Suppressor macrophage treated with lipopolysaccharide for 4 hours (primary cell): ENCODE results near the gene KMT5B.

Source experiments
- DNase-seq: peaks from one replicate; pipeline ENCODE4 v3.0.0-alpha.2; 2020

The KMT5B gene

DNA sequence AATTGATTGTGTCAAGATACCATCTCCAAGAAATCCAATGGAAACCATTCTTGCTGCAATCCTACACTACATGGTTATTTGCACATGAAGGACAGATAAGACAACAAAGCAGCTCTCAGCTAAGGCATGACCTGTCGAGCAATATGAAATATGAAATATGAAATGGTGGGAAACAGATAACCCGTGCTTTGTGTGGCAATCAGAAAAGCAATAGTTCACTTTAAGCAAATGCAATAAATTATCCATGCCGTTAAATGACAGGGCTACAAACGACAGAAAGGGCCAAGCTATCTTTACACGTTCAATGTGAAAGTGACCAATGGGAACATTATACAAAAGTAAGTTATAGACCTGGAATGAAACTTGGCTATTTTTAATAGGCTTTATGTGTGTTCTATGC, 35.2 kb downstream of the KMT5B start:
- no peak for DNase-seq

DNA sequence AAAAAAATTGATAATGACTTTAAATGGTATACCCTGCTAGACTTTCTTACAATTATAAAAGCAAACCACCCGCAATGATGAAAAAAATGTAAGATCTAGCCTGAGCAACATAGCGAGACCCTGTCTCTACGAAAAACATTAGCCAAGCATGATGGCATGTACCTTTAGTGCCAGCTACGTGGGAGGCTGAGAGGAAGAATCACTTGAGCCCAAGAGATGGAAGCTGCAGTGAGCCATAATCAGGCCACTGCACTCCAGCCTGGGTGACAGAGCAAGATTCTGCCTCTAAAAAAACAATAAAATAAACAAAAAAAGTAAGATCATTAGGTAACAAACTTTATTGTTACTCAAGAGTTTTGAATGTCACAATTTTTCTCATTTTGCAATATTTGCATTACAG, 39.2 kb downstream of the KMT5B start:
- DNase-seq: no peak

DNA sequence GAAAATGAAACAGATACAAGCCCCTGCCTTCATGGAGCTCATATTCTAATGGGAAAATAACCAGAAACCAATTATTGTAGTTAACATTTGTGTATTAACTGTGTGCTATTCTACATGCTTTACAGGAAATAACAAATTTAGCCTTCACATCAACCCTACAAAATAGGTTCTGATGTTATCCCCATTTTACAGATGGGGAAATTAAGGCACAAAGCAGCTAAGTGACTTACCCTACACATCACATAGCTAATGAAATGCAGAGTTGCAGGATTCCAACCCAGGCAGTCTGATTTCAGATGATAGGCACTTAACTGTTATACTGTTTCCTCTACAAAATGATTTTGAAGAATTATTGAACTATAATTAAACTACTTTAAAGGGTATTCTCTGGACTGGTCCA, 43.7 kb downstream of the KMT5B start:
- DNase-seq: no peak

DNA sequence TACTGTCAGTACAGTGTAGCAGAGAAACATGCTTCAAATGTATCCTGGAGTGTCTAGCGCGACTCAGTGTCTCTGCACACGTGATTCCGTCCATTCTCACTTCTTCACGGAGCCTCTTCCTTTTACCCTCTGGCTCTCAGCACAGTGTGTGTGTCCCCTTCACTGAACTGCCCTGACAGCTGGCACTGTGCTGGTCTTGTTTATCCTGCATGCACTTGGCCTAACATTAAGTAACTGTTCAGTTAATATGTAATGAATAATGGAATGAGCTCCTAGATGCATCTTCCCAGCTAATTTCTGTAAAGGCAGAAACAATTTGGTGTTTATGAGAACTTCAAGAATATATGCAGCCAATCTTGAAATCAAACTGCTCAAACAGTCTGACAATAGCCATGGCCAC, 44.4 kb downstream of the KMT5B start:
- no peak for DNase-seq

DNA sequence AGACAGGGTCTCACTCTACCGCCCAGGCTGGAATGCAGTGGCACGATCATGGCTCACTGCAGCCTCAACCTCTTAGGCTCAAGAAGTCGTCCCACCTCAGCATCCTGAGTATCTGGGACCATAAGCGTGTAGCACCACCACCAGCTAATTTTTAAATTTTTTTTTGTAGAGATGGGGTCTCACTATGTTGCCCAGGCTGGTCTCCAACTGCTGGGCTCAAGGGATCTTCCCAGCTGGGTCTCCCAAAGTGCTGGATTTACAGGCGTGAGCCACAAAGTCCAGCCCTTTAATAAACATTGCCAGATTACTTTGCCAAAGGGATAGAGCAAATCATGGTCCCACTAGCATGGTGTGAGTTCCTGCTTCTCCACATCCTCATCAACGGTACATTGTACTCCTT, 45.6 kb downstream of the KMT5B start:
- DNase-seq: no peak

DNA sequence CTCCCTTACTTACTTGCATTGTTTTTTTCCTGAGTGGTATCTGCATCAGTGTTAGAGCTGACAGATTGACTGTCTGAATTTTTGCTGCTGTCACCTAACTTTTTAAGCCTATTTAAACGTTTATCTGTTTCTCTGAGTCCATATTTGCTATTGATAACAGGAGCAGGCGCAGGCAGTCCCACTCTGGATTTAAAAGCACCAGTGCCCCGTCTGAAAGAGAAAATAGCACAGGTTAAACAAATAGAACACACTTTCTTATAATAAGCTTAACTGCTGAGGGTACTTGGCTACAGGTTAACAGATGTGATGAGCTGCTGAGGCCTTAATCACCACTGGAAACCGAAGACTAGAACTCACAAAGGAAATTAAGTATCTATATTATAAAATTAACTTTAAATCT, 46.1 kb downstream of the KMT5B start:
- no peak for DNase-seq

DNA sequence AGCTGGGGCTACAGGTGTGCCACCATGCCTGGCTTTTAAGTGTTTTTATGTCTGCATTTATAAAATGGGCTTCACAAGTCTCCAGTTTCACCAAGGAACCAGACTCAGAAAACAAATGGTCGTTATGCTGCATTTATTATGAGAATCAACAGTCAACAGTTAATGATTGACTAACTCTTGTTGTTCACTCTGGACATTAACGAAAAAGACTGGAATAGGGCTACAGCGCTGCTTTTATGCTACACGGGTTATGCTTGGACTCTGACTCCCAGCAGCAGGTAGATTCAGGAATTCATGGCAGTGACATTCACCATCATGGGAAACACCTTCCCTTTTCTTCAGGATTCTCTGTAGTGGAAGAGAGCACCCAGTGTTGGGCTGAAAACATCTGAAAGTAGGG, 47.5 kb downstream of the KMT5B start:
- DNase-seq: no peak

DNA sequence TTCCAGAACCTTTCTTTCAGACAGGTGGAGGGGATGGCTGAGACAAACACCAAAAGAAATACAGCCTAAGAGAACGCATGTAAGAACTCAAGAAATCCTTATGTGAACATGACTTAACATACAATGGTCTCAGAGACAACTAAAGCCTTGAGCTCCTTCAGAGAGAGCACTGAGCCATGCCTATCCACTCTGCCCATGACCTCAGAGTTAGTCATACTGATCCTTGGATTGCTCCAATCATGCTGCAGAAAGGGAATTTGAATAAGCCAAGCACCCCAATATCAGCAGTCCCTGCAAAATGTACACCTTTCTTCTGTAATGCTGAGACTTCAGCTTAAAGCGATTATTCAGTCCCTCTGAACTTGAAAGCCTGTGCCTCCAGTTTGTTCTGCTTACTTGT, 48.7 kb downstream of the KMT5B start:
- no peak for DNase-seq

DNA sequence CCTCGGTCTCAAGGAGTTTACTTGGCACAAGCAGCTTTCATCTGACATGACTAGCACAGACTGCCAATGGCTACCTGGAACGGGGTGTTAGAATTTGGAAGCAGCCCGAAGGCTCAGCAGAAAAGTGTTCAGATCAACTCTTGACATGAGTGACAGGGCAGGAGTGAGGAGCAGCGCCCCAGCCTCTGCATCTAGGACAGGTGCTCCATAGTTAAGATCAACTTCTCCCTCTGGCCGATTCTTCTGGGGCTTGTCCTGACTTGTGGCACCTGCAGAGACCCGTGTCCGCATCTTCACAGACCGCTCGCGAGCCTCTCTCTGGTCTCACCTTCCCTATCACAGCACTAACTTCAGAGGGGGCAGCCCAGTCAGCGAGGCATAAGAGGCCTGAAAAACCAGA, 49.4 kb downstream of the KMT5B start:
- DNase-seq: no peak

DNA sequence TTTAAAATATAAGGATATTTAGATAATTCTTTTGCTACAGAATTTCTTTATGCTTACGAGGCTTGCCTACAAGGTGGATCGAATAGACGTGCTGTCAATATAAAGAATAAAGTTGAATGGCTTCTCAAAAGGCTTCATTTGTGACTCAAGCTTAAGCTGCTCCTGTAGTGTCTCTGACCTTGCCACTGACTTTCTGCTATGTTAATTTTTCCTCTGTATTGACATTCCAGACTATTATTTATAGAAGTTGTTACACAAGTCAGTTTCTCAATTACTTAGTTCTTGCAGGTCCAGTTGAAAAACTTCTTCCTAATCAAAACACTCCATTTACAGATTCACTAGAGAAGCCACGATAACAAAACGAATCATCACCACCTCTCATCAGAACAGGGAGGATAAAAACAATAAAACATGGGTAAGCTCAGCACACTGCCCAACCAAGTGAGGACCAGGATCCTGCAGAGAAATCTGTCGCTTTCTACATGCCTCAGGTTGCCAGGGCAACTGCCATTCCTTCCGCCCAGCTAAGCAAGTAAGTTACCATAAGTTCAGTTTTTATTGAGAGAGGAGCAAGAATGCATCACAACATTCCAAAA, 52.9 kb downstream of the KMT5B start:
- DNase-seq: no peak

DNA sequence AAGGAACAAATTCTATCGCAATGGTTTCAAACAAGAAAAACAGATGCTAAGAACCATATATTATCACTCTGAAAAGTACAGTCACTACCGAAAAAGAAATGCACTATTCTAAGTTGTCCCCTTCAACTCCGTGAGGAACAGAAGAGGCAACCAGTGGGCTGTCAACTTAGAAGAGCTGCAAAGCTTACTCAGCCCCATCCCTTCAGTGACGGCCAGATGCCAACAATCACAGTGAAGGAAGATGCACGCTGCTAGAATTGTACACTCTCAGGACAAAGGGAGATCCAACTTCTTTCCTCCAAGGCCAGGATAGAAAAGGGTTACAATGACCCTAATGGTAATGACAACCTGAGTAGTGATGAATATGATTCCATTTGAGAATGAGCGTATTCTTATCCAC, 53.4 kb downstream of the KMT5B start:
- DNase-seq: no peak

DNA sequence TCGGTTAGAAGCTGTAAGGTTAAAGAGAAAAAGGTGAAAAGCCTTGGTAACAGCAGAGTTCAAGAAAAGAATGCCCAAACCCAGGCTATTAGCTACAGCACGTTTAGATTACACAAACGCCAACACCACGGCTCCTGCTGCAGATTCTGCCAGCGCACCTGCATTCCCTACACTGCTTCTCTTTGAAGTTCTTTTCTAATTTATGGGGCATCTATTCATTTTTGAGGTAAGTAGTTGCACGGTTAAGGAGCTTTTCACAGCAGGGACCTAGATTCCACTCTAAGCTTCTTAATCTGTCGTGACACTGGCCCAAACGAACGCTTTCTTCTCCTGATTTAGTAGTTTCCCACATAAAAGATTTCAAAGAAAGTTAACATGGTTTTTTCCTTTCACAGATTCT, 53.9 kb downstream of the KMT5B start:
- DNase-seq: no peak

DNA sequence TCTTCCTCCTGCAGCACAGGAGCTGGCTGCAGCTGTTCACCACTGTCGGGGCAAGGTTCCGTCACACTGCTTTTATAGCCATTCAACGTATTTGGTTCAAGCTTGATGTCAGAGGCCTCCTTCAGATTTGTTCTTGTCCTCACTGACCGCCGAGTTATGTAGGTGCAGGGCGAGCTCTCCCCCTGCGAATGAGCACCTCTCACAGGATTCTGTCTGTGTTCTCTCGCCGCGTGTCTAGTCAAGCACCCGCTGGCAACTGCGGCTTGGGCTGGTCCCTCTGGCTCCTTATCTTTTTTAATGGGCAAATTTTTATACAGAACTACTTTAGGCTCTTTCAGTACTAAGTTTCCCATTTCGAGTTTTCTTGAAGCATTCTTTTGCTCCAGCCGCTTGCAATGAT, 54.5 kb downstream of the KMT5B start:
- DNase-seq: no peak

DNA sequence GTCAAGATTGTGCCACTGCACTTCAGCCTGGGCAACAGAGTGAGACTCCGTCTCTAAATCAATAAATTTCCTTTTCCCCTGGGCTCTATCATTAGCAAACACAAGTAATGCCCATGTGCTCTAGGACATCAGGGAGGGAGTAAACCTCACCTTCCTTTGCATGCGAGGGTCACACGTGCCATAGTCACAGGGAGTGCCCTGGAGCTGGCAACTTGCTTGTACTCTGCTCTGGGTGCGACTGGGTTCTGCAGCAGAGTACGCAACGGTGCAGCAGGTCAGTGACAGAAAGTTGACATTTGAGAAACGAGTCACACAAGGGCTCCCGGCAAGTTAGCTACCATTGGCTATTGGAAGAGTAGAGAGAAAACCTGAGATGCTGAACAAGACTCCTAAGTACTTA, 59.4 kb downstream of the KMT5B start:
- DNase-seq: no peak

DNA sequence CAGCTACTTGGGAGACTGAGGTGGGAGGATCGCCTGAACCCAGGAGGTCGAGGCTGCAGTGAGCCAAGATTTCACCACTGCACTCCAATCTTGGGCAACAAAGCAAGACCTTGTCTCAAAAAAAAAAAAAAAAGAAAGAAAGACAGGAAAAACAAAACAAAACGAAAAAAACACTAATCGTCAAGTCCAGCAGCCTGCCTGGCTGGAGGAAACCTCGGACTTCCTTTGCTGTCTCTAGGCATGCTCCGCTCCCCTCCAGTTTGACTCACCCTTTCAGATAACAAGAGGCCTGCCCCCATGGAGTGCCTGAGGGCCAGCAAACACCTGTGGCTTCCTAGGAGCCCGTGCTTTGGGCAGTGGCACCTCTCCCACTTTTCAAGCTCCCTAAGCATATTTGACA, 63.1 kb downstream of the KMT5B start:
- no peak for DNase-seq

DNA sequence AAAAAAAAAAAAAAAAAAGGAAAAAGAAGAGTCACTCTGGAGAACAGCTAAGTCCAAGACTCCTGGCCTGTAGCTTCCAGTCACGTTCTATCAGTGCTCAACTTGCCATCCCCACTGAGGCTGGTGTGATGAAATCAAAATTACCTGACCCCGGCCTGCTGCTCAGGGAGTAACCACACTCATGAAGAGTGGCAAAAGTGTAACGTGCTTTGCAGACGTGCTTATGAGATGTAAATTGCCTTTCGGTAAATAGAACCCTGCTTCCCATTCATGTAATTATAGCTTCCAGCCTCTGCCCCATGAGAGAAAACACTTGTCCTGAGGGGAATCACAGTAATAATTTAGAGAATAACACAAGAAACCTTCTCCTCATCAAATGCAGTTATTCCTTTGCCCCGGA, 63.7 kb downstream of the KMT5B start:
- no peak for DNase-seq

DNA sequence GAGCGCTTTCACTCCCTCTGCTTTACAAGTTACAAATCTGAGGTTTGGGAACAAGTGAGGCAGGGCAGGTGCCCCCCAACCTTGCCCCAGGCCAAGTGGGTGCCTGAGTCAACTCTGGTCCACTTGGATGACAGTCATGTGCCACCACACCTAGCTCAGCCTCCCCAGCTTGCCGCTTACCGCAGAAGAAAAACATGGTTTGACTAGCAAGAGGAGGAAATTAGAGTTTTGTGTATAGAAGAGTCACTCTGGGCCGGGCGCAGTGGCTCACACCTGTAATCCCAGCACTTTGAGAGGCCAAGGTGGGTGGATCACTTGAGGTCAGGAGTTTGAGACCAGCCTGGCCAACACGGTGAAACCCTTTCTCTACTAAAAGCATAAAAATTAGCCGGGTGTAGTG, 64.2 kb downstream of the KMT5B start:
- DNase-seq: no peak

DNA sequence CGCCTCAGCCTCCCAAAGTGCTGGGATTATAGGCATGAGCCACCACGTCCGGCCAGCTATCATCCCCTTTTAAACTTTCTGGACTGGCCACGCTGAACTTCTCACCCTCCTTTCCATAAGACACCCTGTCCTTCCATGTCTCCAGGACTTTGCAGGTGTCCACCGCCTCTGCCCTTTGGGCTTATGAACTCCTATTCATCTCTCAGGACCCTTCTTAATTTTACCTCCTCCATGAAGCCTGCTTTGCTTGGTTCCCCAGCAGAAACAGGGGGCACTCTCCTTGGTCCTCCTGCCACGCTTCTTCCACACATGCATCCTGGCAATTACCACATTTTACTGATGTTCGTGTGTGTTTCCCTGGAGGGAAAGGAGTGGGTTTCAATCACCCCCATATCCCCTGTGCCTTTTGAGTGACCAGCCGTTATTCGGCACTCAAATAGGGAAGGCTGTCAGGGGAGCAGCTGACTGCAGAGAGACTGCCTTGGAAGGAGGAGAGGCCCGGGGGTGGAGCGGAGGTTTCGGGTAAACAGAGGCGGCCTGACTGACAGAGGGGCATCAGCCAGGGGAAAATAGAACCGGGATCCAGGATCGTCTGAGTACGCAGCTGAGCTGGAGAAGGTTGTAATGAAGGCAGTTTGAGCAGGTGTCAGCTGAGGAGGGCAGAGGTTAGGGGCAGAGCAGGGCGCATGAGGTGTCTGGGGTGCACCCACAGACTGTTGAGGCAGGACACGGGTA, 64.9 kb downstream of the KMT5B start:
- DNase-seq: no peak

DNA sequence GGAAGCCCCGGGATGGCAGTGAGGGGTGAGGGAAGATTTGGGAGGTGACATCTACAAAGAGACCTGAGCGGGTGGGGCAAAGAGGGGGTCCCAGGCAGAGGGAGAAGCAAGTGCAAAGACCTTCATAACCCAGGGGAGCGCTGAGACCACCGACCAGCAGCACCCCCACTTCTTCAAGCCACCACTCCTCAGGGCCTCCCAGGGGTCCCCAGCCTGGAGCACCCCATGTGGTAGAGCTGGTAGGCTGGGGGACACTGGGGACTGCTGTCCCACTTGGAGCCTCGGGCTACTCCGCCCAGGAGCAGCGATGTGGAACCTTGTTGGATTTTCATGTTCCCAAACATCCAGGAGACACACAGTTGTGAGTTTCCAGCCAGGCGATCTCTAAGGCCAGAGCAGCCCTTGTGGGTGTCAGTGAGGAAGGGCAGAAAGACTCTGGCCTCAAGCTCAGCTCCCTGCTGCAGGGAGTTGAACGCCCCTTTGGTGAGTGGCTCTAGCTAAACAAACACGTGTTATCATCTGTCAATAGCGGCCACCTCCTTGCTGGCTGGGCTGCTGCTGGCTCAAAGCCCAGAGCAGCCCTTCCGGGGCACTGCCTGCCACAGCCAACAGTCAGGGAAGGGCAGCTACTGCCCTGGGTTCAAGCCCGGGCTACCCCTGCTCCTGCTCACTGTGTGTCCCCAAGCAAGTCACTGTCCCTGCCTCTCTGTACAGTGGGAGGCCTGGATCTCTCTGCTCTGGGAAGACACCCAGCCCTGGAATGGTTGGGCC, 66.2 kb downstream of the KMT5B start:
- peak; percentile 16 for DNase-seq

DNA sequence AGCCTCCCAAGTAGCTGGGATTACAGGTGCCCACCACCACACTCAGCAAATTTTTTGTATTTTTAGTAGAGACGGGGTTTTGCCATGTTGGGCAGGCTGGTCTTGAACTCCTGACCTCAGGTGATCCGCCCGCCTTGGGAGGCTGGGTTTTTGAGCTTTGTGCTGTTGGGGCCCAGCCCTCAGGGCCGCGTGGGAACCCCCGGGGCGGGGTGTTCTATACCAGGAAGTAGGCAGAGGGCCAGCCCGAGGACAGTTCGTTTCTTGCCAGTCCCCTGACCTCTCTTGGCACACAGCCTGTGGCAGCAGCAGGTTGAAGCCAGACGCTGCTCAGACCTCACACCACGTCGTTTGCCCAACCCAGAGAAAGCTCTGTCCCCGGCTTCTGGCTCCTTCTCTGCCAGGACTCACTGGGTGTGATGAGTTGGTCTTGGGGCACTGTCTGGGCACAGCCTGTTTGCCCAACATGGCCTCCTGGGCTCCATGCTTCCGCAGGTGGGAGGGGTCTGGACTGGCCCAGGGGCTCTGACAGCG, 67.0 kb downstream of the KMT5B start:
- DNase-seq: peak; percentile 72

DNA sequence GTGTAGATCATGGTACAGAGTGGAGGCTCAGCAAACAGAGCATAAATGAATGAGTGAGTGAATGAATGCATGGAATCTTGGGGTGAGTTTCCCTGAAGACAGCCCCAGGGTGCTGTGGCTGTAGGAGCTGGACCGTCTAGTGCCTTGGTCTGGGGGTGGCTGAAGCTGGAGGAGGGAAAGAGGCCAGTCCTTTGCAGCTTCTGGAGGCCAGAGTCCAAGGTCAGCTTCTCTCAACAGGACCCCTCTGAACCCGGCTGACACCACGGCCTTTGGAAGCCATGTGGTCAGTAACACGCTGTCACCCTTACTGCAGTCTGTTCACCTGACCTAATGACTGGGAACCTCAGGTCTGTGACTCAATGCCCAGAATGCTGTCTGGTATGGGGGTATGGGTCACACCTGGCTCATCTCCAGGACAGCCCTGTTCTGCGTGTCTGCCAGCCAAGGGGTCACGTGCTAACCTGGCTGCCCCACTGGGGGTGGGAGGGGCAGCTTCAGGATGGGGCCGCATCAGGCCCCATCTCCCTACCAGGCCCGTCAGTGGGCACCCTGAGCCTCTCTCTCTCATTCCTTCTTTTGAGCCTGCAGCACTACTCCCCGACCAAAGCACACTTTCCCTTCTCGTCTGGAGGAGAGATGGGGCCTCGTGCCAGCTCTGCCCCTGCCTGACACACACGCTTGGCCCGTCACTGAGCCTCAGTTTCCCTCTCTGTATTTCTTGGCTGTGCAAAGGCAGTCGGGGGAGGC, 67.8 kb downstream of the KMT5B start:
- DNase-seq: no peak

DNA sequence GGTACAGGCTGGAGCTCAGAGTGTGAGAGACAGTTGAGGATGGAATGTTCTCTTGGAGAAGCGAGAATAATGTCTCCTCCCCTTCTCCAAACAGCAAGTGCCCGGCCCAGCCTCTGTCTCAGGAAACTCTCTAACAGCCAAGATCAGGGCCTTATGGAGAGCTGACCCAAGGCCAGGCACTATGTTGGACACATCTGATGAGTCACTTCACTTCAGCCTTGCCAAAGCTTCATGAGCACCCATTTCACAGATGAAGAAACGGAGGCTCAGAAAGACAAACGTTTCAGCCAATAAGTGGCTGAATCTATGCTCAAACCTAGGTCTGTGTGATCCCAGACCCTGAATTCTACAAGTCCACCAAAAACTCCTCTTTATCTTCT, 69.8 kb downstream of the KMT5B start:
- DNase-seq: no peak
